ENCODE results near the gene SNX19.

The SNX19 gene

DNA sequence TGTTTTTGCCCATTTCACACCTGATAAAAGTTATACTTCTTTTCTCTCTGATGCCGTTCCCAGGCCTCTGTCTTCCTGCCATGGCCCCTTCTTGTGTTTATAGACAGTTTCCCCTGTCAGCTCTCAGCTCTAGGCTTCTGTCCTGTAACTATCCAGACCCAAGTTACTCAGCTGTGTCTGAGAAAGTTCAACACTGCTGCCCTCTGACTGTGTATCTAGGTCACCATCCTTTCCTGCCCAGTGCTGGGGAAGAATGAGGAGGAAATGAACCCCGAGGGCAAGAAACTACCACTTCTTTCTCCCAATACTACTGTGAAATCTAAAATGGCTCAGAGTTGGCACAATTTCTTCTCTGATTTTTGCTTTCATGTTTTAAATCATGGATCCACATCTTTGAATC lies 29.6 kb downstream of the SNX19 start:
- H3K4me3 ChIP-seq (ENCODE audit: low read depth, low read length), result no peak overlapping the region
- TF ChIP-seq CTCF (IDR thresholded peaks at IDR 0.05; ENCODE audit: low read depth, low read length, missing control alignments), result no peak
- no peak for DNase-seq (ENCODE audit: low read depth)
- in situ Hi-C loops (cut with HindIII; ENCODE audit: low sequenced_read_pairs), result loop anchor here (25.0 kb wide), 1 partner anchor 674 kb away; no protein-coding TSS in a partner anchor

DNA sequence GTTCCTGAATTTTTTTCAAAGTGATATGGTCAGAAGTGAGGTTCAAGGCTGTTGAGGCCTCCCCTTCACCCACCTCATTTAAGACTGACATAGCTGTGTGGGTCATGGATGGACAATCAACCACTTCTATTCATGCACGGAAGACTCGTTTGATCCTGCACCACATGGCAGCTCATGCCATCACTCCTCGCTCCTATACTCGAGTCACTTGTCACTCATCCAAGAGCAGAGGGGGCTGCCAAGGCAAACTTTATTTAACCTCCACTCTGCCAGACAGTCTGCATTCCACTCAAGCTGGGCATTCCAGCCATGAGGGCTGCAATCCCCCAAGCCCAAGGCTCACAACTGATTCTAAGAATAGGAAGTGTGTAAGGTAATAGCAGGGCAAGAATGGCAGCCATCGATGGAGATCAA lies 34.1 kb downstream of the SNX19 start:
- H3K4me3 ChIP-seq (ENCODE audit: low read depth, low read length), result no peak overlapping the region
- in situ Hi-C loops (cut with HindIII; ENCODE audit: low sequenced_read_pairs), result loop anchor here (25.0 kb wide), 1 partner anchor 670 kb away; no protein-coding TSS in a partner anchor
- no peak for TF ChIP-seq CTCF (IDR thresholded peaks at IDR 0.05; ENCODE audit: low read depth, low read length, missing control alignments)
- DNase-seq (ENCODE audit: low read depth), result no peak

GRCh38 chr11:130881475-130882137 lies 34.7 kb downstream of the SNX19 start:
- DNase-seq (ENCODE audit: low read depth), result no peak
- in situ Hi-C loops (cut with HindIII; ENCODE audit: low sequenced_read_pairs), result loop anchor here (25.0 kb wide), 1 partner anchor 669 kb away; no protein-coding TSS in a partner anchor
- TF ChIP-seq CTCF (IDR thresholded peaks at IDR 0.05; ENCODE audit: low read depth, low read length, missing control alignments), result no peak
- no peak overlapping the region for H3K4me3 ChIP-seq (ENCODE audit: low read depth, low read length)

GRCh38 chr11:130879836-130880235 lies 36.4 kb downstream of the SNX19 start:
- H3K4me3 ChIP-seq (ENCODE audit: low read depth, low read length), result no peak overlapping the region
- TF ChIP-seq CTCF (IDR thresholded peaks at IDR 0.05; ENCODE audit: low read depth, low read length, missing control alignments), result no peak
- in situ Hi-C loops (cut with HindIII; ENCODE audit: low sequenced_read_pairs), result loop anchor here (25.0 kb wide), 1 partner anchor 668 kb away; no protein-coding TSS in a partner anchor
- DNase-seq (ENCODE audit: low read depth), result no peak

DNA sequence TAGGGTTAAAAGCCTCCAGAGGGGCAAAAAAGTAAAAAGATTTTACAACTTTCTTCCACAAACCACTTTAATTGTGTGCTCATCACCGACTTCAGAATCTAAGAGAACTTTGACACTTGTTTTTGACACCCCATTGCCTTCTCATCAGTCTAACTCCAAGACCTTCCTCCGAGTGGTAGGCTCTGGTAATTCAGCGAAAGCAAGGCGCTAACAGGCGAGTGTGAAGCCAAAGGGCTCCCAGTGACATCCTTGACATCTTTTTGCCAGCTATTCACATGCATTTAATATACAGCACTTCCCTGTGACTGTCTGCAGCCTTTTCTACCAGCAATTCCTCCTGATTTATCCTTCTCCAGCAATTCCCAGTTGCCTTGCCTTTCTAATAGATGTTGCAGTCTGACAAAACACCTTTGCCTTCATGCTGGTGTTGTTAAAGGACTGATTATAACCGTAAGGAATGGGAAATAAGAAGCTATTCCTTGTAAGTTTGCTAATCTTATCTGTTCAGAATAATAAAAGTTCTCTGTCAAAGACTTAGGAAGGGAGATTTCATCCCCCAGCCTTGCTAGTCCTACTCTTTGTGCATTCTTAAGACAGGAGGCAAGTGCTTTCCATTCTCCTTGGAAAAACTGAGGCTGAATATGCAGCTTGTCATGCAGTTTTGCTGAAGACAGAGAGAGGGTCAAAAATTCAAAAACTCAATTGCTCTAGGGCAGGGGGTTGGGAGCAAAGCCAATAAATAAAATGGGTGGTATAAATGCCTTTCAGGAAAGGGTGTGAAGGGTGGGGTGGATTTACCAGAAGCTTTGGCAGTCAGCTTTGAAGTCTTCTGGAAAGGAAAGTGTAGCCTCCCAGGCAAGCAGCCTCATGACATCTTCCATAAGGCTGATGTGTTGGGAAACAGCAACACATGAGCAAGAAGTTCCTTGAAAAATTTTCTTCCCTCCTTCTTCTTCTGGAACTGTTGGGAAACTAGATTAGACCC lies 39.1 kb downstream of the SNX19 start:
- H3K4me3 ChIP-seq (ENCODE audit: low read depth, low read length), result no peak overlapping the region
- in situ Hi-C loops (cut with HindIII; ENCODE audit: low sequenced_read_pairs), result loop anchor here (25.0 kb wide), 1 partner anchor 665 kb away; no protein-coding TSS in a partner anchor
- DNase-seq (ENCODE audit: low read depth), result no peak
- TF ChIP-seq CTCF (IDR thresholded peaks at IDR 0.05; ENCODE audit: low read depth, low read length, missing control alignments), result no peak

DNA sequence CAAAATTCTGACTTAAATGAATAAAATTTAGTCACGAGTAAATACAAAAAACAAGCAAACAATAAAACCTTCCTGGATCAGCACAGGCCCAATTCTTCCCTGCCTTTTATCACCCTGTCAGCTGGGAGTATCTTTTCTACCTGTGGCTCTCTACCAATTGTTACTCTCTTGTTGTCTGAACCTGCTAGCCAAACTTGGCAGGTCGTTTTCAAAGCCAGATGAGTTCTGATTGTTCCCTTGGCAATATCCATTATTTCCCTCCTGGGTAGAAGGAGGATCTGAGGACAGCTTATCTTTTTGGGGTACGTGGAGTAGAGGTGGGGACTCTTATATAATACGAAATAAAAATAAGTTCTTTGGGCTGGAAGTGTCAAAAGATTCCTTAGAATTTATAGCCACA lies 40.2 kb downstream of the SNX19 start:
- no peak for DNase-seq (ENCODE audit: low read depth)
- H3K4me3 ChIP-seq (ENCODE audit: low read depth, low read length), result no peak overlapping the region
- no peak for TF ChIP-seq CTCF (IDR thresholded peaks at IDR 0.05; ENCODE audit: low read depth, low read length, missing control alignments)
- in situ Hi-C loops (cut with HindIII; ENCODE audit: low sequenced_read_pairs), result loop anchor here (25.0 kb wide), 1 partner anchor 664 kb away; no protein-coding TSS in a partner anchor
